ENCODE data around the gene SFXN5. TPM values are rescaled to one million over a fixed set of nuclear protein-coding genes. Genes with fewer than 3 reads are reported as not detected.

The SFXN5 gene
- total RNA-seq, 1 donor from 2014 or later, result 7.6 TPM

GRCh38 chr2:73023497-73023896 lies 48.0 kb downstream of the SFXN5 start:
- H3K4me3 ChIP-seq (ENCODE audit: low read depth, low read length), result no peak overlapping the region
- no peak for DNase-seq (ENCODE audit: low read depth)
- no peaks in the 10 kb centered on the region for H3K27me3 ChIP-seq (ENCODE audit: control insufficient read depth, insufficient read depth, low read length)
- no peaks in the 10 kb centered on the region for H3K36me3 ChIP-seq (ENCODE audit: control insufficient read depth, insufficient read depth, low read length)
- no peak for TF ChIP-seq CTCF (IDR thresholded peaks at IDR 0.05; ENCODE audit: insufficient read depth, low read length, poor library complexity, severe bottlenecking)

GRCh38 chr2:73022024-73022568 lies 49.4 kb downstream of the SFXN5 start:
- H3K27me3 ChIP-seq (ENCODE audit: control insufficient read depth, insufficient read depth, low read length), result no peaks in the 10 kb centered on the region
- H3K4me3 ChIP-seq (ENCODE audit: low read depth, low read length), result no peak overlapping the region
- no peak for TF ChIP-seq CTCF (IDR thresholded peaks at IDR 0.05; ENCODE audit: insufficient read depth, low read length, poor library complexity, severe bottlenecking)

GRCh38 chr2:73021371-73022010 lies 50.0 kb downstream of the SFXN5 start:
- no peak for TF ChIP-seq CTCF (IDR thresholded peaks at IDR 0.05; ENCODE audit: insufficient read depth, low read length, poor library complexity, severe bottlenecking)
- H3K4me3 ChIP-seq (ENCODE audit: low read depth, low read length), result no peak overlapping the region

More at GRCh38 chr2:73022024-73022568, 49.4 kb downstream of the SFXN5 start:
- H3K36me3 ChIP-seq (ENCODE audit: control insufficient read depth, insufficient read depth, low read length), result no peaks in the 10 kb centered on the region
- DNase-seq (ENCODE audit: low read depth), result no peak

GRCh38 chr2:73020657-73021370 lies 50.7 kb downstream of the SFXN5 start:
- no peaks in the 10 kb centered on the region for H3K36me3 ChIP-seq (ENCODE audit: control insufficient read depth, insufficient read depth, low read length)
- H3K27me3 ChIP-seq (ENCODE audit: control insufficient read depth, insufficient read depth, low read length), result no peaks in the 10 kb centered on the region
- no peak overlapping the region for H3K4me3 ChIP-seq (ENCODE audit: low read depth, low read length)
- DNase-seq (ENCODE audit: low read depth), result peak; percentile 35
- TF ChIP-seq CTCF (IDR thresholded peaks at IDR 0.05; ENCODE audit: insufficient read depth, low read length, poor library complexity, severe bottlenecking), result no peak

More at GRCh38 chr2:73021371-73022010, 50.0 kb downstream of the SFXN5 start:
- no peak for DNase-seq (ENCODE audit: low read depth)
- Histone ChIP-seq H3K36me3 (ENCODE audit: control insufficient read depth, insufficient read depth, low read length) (no peaks in the 10 kb centered on the region), H3K27me3 (ENCODE audit: control insufficient read depth, insufficient read depth, low read length) (no peaks in the 10 kb centered on the region)

- H3K27me3 ChIP-seq (ENCODE audit: control insufficient read depth, insufficient read depth, low read length), result no peaks in the 10 kb centered on the region
- DNase-seq (ENCODE audit: low read depth), result no peak
- no peaks in the 10 kb centered on the region for H3K36me3 ChIP-seq (ENCODE audit: control insufficient read depth, insufficient read depth, low read length)
- no peak overlapping the region for H3K4me3 ChIP-seq (ENCODE audit: low read depth, low read length)
- TF ChIP-seq CTCF (IDR thresholded peaks at IDR 0.05; ENCODE audit: insufficient read depth, low read length, poor library complexity, severe bottlenecking), result no peak
Measured at GRCh38 chr2:73020306-73020656, 51.2 kb downstream of the SFXN5 start.
